ENCODE data around the gene HECTD3. TPM values are rescaled to one million over a fixed set of nuclear protein-coding genes. Genes with fewer than 3 reads are reported as not detected.

The HECTD3 gene
- total RNA-seq, 1 experiment from 2014 or later: 9.2 TPM

DNA sequence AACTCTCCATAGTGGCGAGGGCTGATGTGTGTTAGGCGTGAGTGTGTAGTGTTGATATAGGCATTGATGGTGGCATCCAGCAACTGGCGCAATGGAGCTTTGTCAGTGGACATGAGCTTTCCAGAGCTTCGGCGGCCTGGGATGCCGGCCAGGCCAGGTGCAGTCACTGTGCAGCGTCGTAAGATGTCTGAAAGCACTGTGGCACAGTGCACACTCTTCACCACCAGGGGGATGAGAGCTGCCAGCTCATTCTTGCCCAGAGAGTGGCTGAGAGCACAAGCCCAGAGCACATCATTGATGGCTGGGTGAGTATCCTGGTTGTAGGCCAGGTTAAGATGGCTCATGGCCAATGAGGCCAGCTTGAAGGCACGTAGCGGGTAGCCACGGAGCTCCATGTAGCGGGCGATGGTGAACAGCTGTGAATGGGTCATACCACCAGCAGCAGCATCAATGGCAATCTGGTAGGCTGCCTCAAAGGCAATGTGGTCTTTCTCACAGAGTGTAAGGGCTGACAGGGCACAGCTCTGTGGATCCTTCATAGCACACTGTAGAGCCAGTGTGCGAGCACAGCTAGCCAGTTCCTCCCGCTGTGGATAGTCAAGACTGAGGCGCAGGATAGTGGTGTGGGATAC, 7.6 kb upstream of the HECTD3 start:
- no peaks in the 10 kb centered on the region for H3K27me3 ChIP-seq
- peaks cover 12% of the 10 kb centered on the region for H3K36me3 ChIP-seq
- no peak overlapping the region for H3K4me3 ChIP-seq
- no peaks in the 10 kb centered on the region for H3K9me3 ChIP-seq
- peak; percentile 53 for DNase-seq

DNA sequence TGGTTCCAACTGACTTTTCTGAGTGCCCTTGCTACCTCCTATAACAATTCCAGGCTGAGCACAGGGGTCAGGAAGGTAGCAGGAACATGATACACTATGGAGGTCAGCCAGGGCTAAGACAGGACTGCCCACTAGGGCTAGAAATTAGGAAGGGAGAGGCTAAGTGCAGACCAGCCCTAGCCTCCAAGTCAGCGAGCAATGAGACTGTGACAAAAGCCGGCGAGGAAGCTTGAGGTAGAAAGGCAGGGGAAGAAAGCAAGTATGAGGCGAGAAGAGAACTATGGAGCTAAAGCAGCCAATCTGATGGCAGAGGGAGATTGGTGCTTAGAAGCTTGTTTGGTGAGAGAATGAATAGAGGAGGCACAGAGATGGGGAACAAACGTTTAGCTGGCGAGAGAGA, 5.6 kb upstream of the HECTD3 start:
- no peaks in the 10 kb centered on the region for H3K27me3 ChIP-seq
- peaks cover 18% of the 10 kb centered on the region for H3K36me3 ChIP-seq
- no peak overlapping the region for H3K4me3 ChIP-seq
- H3K9me3 ChIP-seq: no peaks in the 10 kb centered on the region
- DNase-seq: no peak

DNA sequence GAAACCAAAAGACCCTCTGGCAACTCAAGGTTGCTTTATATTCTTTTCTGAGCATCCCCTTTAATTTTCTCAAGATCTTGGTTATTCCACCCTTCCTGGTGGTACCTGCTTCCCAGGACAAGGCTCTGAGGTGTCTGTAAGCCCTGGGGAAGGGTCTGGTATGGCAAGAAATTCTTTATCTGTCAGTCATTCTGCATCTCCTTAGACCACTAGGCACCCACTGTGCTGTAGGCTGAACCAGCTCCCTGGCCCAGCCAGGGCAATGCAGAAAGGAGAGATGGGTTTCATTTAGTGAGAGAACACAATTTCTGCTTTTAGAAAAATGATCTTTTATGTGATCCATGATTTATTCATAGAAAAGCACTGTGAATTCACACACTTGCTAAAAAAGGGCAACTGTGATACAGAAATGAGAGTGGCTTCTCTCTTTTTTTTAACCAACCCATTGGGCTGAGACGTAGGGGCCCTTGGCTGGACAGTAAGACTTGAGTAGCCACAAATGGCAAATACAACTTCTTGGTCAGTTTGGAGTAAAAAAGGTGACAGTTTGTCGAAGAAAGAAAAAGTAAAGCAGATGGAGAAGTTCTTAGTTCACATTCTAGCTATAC, 5.1 kb upstream of the HECTD3 start:
- Histone ChIP-seq H3K27me3 (no peaks in the 10 kb centered on the region), H3K36me3 (peaks cover 18% of the 10 kb centered on the region), H3K9me3 (no peaks in the 10 kb centered on the region), H3K4me3 (no peak overlapping the region)
- no peak for DNase-seq

GRCh38 chr1:45015683-45016082, 4.6 kb upstream of the HECTD3 start:
- DNase-seq: no peak
- H3K27me3 ChIP-seq: no peaks in the 10 kb centered on the region
- H3K4me3 ChIP-seq: no peak overlapping the region
- peaks cover 18% of the 10 kb centered on the region for H3K36me3 ChIP-seq
- no peaks in the 10 kb centered on the region for H3K9me3 ChIP-seq

DNA sequence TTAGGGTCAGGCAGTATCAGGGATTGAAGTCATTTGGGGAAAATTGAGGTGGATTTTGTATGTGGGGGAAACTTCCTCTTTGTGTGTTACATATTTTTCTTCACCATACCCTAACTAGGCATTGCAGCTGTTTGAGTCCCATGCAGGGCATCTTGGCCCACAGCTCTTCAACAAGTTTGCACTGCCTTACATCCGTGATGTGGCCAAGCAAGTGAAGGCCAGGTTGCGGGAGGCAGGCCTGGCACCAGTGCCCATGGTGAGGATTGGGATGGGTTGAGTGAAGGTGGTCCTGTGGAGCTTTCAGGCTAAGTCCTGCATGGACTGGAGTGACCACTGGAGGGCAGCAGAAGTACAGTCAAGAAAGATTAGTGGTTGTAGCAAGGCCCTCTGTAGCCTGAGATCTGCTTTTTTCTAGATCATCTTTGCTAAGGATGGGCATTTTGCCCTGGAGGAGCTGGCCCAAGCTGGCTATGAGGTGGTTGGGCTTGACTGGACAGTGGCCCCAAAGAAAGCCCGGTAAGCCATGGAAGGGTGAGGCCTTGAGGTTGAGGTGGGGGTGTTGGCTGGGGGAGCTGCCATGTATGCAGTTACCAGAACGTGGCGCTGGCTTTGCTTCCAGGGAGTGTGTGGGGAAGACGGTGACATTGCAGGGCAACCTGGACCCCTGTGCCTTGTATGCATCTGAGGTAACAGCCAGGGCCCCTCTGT, 3.4 kb upstream of the HECTD3 start:
- H3K36me3 ChIP-seq: peaks cover 18% of the 10 kb centered on the region
- H3K9me3 ChIP-seq: no peaks in the 10 kb centered on the region
- no peak overlapping the region for H3K4me3 ChIP-seq
- H3K27me3 ChIP-seq: no peaks in the 10 kb centered on the region
- peak; percentile 59 for DNase-seq

GRCh38 chr1:45013551-45014209, 2.6 kb upstream of the HECTD3 start:
- Histone ChIP-seq H3K36me3 (peaks cover 23% of the 10 kb centered on the region), H3K9me3 (no peaks in the 10 kb centered on the region), H3K4me3 (no peak overlapping the region), H3K27me3 (no peaks in the 10 kb centered on the region)
- no peak for DNase-seq

- Histone ChIP-seq H3K9me3 (no peaks in the 10 kb centered on the region), H3K27me3 (no peaks in the 10 kb centered on the region), H3K4me3 (peak overlapping the region; percentile 93), H3K36me3 (peaks cover 24% of the 10 kb centered on the region)
- peak; percentile 81 for DNase-seq
These were observed 1.6 kb upstream of the HECTD3 start for GRCh38 chr1:45012639-45013278.

- peak within 1 kb of the TSS; percentile 93 for H3K4me3 ChIP-seq
- no peaks in the 10 kb centered on the region for H3K27me3 ChIP-seq
- peak; percentile 94 for DNase-seq
- H3K36me3 ChIP-seq: peaks cover 24% of the 10 kb centered on the region
- H3K9me3 ChIP-seq: no peaks in the 10 kb centered on the region
These were observed 914 bp upstream of the HECTD3 start, which contains the start of gene UROD for GRCh38 chr1:45011837-45012638. UROD (plus strand) TSS chr1:45012254; CDS start chr1:45012266, 12 bp downstream.

DNA sequence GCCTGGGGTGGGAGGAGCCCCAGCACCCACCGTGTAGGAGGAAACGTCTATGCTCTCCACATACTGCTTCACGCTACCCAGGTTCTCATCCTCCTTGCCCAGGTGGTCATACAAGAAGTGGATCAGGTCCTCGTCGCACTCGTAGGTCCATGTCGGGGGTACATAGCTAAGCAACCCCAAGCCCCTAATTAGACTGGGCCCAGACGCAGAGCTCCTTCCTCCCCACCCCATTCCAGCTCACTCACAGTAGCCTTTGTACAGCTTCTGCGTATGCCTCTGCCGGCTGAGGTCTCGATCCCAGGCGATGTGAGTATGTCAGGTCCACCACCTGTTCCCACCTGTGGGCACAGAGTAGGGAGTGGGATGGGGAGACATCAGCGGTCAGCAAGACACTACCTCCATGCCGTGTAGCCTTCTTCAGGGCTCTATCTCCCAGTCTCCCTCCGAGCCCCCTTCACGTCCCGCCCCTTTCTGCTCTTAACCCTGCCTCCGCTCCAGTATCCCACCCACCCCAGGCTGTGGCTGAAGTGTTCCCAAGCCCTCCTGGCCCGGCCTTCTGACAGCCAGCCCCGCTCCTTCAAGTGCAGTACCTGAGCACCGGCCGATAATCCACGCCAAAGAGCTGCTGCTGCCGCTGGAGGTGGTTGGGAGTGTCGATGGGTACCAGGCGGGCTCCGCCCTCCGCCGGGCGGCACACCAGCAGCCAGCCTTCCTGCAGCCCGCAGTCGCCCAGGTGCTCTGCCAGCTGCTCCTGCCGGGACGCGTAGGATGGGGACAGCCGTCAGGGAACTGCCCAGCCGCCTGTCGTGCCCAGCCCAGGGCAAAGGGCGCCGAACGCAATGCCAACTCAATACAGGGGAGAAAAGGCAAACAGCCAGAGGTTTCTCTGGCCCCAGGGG, 919 bp downstream of the HECTD3 start:
- DNase-seq: peak; percentile 28
- Histone ChIP-seq H3K36me3 (peaks cover 24% of the 10 kb centered on the region), H3K4me3 (peak overlapping the region; percentile 93), H3K27me3 (no peaks in the 10 kb centered on the region), H3K9me3 (no peaks in the 10 kb centered on the region)

DNA sequence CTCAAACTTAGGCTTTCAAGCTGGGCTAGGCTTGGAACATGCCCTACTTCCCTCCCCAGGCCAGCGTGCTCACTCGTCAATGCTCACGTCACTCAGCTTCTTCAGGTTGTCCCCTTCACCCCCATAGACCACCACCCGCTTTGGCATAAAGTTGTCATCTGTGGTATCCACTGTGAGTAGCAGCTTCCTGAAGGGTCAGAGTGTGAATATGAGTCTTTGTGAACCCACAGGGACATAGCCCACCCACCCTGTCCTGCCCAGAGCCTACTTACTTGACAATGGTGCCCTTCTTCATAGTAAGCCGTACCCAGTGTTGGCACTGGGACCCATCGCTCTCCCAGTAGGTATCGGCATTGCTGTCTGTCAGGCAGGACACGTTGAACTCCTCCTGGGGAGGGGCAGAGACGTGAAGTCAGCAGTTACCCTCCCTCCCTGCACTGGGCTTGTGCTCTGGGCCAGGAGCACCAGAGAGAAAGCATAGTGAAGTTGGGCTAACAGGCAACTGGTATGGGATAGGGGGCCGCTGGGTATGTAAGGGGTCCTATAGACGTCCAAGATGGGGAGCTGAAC, 1.7 kb downstream of the HECTD3 start:
- peaks cover 17% of the 10 kb centered on the region for H3K36me3 ChIP-seq
- no peaks in the 10 kb centered on the region for H3K27me3 ChIP-seq
- H3K4me3 ChIP-seq: no peak overlapping the region; the same call in 1 of the 2 replicates
- no peaks in the 10 kb centered on the region for H3K9me3 ChIP-seq
- DNase-seq: no peak

DNA sequence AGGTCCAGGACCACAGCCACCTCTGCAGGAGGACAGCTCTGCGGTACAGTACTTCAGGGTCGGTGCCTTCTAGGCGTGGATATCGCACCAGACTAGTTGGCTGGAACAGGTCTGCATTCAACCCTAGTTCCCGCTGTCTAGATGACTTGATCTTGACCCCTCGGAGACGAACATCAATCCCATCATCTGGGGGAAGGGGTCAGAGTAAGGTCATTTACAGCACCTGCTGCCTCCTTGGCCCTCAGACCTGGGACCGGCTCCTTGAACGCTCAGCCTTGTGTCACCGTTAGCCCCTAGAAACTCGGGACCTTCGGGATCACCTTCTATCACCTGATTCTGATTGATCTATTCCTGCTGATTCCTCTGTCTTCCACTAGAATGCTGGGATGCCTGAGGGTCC, 2.6 kb downstream of the HECTD3 start:
- peaks cover 14% of the 10 kb centered on the region for H3K36me3 ChIP-seq
- no peaks in the 10 kb centered on the region for H3K27me3 ChIP-seq
- no peaks in the 10 kb centered on the region for H3K9me3 ChIP-seq
- DNase-seq: no peak
- H3K4me3 ChIP-seq: no peak overlapping the region

- H3K4me3 ChIP-seq: no peak overlapping the region
- no peak for DNase-seq
- H3K9me3 ChIP-seq: no peaks in the 10 kb centered on the region
- peaks cover 10% of the 10 kb centered on the region for H3K36me3 ChIP-seq
- no peaks in the 10 kb centered on the region for H3K27me3 ChIP-seq
These were observed 3.0 kb downstream of the HECTD3 start for GRCh38 chr1:45008076-45008475.

- H3K27me3 ChIP-seq: no peaks in the 10 kb centered on the region
- peaks cover 9% of the 10 kb centered on the region for H3K36me3 ChIP-seq
- DNase-seq: no peak
- H3K9me3 ChIP-seq: no peaks in the 10 kb centered on the region
- H3K4me3 ChIP-seq: no peak overlapping the region
These were observed 3.8 kb downstream of the HECTD3 start for GRCh38 chr1:45007311-45007710.

DNA sequence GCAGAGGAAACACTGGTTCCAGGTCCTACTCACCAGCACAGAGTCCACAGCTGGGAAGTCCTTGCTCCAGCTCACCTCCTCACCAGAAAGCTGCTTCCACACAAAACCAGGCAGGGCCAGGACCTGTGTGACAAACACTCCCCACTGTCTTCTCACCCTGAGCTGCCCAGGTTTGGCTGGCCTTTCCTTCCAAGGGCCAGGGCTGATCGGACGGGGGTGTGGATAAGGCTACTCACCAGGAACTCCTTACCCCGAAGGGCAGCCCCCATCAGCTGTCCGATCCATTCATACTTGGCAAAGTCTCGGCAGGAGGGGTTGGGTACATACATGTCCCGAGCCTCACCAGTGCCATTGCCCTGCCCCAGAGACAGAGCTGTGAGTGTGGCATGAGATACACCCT, 5.4 kb downstream of the HECTD3 start:
- H3K27me3 ChIP-seq: no peaks in the 10 kb centered on the region
- peaks cover 9% of the 10 kb centered on the region for H3K36me3 ChIP-seq
- no peaks in the 10 kb centered on the region for H3K9me3 ChIP-seq
- H3K4me3 ChIP-seq: no peak overlapping the region
- no peak for DNase-seq

Measured in MG63 (cell line).